ENCODE measurements around the gene FCRL2. TPM values are rescaled to one million over a fixed set of nuclear protein-coding genes. Genes with fewer than 3 reads are reported as not detected.

Gene FCRL2
- total RNA-seq, 1 donor from 2014 or later, result not detected

DNA sequence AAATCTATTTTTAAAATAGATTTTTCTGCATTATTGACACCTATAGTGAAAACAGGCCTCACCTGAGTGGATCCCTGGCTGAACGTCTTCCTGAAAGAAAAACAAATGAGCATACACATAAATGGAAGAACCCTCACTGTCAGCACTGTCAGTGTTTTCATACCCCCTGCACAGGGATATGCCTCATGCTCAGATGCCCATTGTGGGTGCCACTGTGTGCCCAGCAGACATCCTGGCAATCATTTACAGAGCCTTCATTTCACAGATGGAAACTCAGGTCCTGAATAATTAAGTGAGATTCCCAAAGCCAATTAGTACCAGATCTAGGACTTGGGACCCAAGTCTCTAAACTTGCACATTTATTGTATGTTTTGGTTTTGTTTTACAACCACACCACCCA is 23.1 kb upstream of the FCRL2 start:
- TF ChIP-seq, protein P1, sequence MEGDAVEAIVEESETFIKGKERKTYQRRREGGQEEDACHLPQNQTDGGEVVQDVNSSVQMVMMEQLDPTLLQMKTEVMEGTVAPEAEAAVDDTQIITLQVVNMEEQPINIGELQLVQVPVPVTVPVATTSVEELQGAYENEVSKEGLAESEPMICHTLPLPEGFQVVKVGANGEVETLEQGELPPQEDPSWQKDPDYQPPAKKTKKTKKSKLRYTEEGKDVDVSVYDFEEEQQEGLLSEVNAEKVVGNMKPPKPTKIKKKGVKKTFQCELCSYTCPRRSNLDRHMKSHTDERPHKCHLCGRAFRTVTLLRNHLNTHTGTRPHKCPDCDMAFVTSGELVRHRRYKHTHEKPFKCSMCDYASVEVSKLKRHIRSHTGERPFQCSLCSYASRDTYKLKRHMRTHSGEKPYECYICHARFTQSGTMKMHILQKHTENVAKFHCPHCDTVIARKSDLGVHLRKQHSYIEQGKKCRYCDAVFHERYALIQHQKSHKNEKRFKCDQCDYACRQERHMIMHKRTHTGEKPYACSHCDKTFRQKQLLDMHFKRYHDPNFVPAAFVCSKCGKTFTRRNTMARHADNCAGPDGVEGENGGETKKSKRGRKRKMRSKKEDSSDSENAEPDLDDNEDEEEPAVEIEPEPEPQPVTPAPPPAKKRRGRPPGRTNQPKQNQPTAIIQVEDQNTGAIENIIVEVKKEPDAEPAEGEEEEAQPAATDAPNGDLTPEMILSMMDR (conservative IDR thresholded peaks at IDR 0.05; ENCODE audit: low read depth, low read length), result no peak
- peak; percentile 16 for DNase-seq (ENCODE audit: low read depth)

DNA sequence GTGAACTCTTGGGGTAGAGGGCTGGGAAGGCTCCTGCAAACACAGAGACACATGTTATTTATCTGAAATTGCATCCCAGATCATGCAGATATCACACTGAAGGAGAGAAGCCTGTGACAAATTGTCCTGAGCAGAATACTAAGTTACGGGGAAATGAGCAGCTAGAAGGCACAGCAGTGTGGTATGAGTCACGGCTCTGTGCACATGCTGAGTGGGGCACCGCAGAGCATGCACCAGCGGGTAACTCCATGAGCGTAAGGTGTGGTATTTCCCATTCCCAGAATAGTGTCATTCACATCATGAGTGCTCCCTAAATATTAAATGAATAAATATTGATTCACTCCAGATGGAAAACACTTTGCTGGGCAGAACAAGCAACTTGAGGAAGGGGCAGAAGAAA is 21.3 kb upstream of the FCRL2 start:
- no peak overlapping the region for H3K4me3 ChIP-seq (ENCODE audit: low read depth, low read length)
- DNase-seq (ENCODE audit: low read depth), result peak; percentile 46
- TF ChIP-seq, protein P1 (conservative IDR thresholded peaks at IDR 0.05; ENCODE audit: low read depth, low read length), result no peak

More for the DNA sequence above, 23.1 kb upstream of the FCRL2 start:
- no peak overlapping the region for H3K4me3 ChIP-seq (ENCODE audit: low read depth, low read length)

DNA sequence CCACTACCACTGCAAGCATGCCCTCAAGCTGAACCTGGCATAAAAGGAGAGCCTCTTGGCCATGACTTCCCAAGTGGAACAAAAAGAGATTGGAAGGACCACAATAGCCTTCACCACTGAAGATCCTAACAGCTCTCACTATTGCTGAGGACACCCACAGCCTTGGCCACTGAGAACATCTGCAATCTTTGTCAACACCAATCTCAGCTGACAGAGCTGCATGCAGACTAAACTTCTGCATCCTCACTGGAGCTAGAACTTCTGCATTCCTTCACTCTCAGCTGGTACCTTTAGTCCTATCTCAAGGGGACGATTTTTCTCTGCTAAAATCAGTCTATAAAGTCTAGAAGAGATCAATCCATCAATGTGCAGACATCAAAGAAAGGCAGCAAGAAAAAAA is 8.3 kb upstream of the FCRL2 start:
- no peak overlapping the region for H3K4me3 ChIP-seq (ENCODE audit: low read depth, low read length)
- TF ChIP-seq, protein P1 (conservative IDR thresholded peaks at IDR 0.05; ENCODE audit: low read depth, low read length), result no peak
- DNase-seq (ENCODE audit: low read depth), result no peak

DNA sequence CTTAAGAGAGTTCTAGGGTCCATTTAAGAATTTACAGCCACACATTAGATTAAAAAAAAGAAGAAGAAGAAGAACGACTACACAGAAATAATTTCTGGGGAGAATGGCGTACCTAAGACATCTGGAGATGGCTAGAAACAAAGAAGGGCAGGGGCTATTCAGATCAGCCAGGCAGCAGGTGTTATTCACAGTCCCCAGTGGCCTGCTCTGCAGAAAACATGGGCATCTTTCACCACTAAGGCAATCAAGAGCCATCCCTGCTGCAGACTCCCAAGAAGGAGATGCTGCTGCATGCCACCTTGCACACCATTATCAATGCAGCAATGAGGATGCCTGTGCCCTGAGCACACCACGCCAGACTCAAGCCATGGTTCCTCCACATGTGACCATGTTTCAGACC is 7.9 kb upstream of the FCRL2 start:
- TF ChIP-seq, protein P1 (conservative IDR thresholded peaks at IDR 0.05; ENCODE audit: low read depth, low read length), result no peak
- no peak overlapping the region for H3K4me3 ChIP-seq (ENCODE audit: low read depth, low read length)
- DNase-seq (ENCODE audit: low read depth), result no peak

DNA sequence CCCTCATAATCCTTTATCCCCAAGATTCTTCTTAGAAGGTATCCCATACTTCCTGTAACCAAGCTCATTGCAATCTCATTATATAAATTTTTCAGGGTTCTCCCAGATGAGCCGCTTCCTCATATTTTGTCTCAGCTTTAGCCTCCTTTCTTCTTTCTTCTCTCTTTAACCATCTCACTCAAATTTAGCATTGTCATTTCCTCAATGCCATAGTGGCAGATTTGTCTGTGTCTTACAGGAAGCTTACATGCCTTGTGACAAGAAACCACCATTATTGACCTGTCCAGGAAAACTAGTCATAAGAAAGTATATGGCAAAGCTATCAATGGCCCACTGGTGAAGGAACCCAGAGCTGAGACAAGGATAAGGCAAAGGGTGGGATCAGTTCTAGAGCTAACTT is 6.0 kb upstream of the FCRL2 start:
- TF ChIP-seq, protein P1 (conservative IDR thresholded peaks at IDR 0.05; ENCODE audit: low read depth, low read length), result no peak

DNA sequence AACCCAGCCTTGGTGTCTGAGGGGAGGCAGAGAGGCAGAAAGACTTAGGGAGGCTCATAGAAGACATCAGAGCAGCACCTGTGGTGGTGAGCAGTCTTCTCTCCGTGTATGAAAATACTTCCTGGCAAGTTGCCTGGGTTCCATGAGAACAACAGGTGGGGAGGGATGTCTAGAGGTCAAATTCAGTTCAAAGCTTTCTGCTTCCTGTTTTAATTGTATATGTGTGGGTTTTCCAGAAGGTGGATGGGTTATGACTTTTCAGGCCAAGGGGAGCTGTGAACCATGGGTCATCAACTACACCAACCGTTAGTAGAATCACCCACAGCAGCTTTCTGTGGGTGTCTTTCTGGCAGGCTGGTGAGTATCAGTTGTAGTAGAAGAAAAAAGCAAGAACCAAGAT is 4.1 kb upstream of the FCRL2 start:
- no peak for DNase-seq (ENCODE audit: low read depth)
- H3K4me3 ChIP-seq (ENCODE audit: low read depth, low read length), result no peak overlapping the region
- TF ChIP-seq, protein P1 (conservative IDR thresholded peaks at IDR 0.05; ENCODE audit: low read depth, low read length), result no peak

More for the DNA sequence above, 6.0 kb upstream of the FCRL2 start:
- no peak overlapping the region for H3K4me3 ChIP-seq (ENCODE audit: low read depth, low read length)
- no peak for DNase-seq (ENCODE audit: low read depth)

DNA sequence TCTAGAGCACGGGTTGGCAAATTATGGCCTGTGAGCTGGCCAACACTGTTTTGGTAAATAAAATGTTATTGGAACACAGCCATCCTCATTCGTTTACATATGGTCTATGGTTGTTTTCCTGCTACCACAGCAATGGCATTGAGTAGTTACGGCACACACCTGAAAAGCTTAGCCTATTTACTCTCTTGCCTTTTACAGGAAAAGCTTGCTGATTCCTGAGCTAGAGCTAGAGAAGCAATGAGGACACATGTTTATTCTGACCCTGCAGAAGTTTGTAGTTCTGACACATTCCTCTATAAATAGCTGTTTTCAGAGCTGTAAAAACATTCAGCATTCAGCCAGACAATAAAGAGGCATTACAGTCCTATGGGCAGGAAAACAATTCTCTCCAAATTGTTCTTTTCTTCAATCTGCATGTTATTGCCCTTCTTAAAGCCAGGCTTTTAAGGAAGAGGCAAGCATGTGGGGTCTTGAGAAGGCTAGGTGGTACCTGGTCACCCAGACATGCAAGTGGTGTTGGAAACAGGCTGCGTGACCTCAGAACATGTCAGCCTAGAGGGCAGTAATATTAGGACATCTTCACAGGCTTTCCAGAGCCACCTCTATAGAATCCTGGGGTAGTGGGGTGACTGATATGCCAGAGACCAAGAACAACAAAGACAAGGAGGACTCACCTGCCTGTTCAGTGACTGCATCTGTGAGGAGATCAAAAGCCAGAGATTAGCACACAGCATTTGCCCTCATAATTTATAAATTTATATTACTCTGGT is 1.6 kb downstream of the FCRL2 start:
- no peak for DNase-seq (ENCODE audit: low read depth)
- TF ChIP-seq, protein P1 (conservative IDR thresholded peaks at IDR 0.05; ENCODE audit: low read depth, low read length), result no peak
- H3K4me3 ChIP-seq (ENCODE audit: low read depth, low read length), result no peak overlapping the region
